Esophagus squamous epithelium (tissue), 5 donors: ENCODE measurements around the gene ASAP2. TPM values are rescaled to one million over a fixed set of nuclear protein-coding genes. Genes with fewer than 3 reads are reported as not detected.

Source experiments
- DNase-seq: peaks from one replicate; lab custom pipeline; 2025; lab: John Stamatoyannopoulos, UW
- H3K27ac ChIP-seq, 4 donors: fragments of 200-600 bp; sonication (generic); one replicate each; pipeline ENCODE4 v1.5.1; 2016 to 2019; ENCODE audit warnings: mild to moderate bottlenecking in 1 of 4
- H3K27me3 ChIP-seq, 4 donors: fragments of 200-600 bp; sonication (generic); 1 replicate in 3 of 4; 2 replicates in 1 of 4; pipeline versions ENCODE4 v1.5.1 to v1.6.0; 2017 to 2021; ENCODE audit warnings: antibody characterized with exemption in 1 of 4
- H3K36me3 ChIP-seq, 3 donors: fragments of 200-600 bp; sonication (generic); one replicate each; pipeline ENCODE4 v1.5.1; 2016 to 2019
- H3K4me1 ChIP-seq, 3 donors: fragments of 200-600 bp; sonication (generic); one replicate each; pipeline ENCODE4 v1.5.1; 2017 to 2019
- H3K4me3 ChIP-seq, 4 donors: fragments of 200-600 bp; sonication (generic); 1 replicate in 3 of 4; 2 replicates in 1 of 4; pipeline ENCODE4 v1.5.1; 2016 to 2019; ENCODE audit warnings: mild to moderate bottlenecking in 2 of 4, moderate library complexity in 1 of 4
- H3K9me3 ChIP-seq, 3 donors: fragments of 200-600 bp; sonication (generic); one replicate each; pipeline ENCODE4 v1.5.1; 2016 to 2019
- POLR2A ChIP-seq, 4 donors: fragments of 450-650 bp; IDR thresholded peaks; one replicate each; pipeline ENCODE4 v1.6.1; 2017; ENCODE audit warnings: antibody characterized with exemption in 4 of 4, mild to moderate bottlenecking in 4 of 4, moderate library complexity in 3 of 4
- WGBS, 2 donors: methylation state at CpG; one replicate each; pipeline ENCODE4 v1.1.5; 2018; 5-methylcytosine and 5-hydroxymethylcytosine counted together
- intact Hi-C: fragments of 100-400 bp; cut with DNase I; formaldehyde crosslinking; loops from one replicate; pipeline ENCODE4 v1.15.0; 2022
- total RNA-seq, 4 donors: library from RNA; depleted of rRNA; stranded (reverse); fragments of >200 nt; gene quantifications; one replicate each; pipeline ENCODE4 v1.1.0, GENCODE V29; 2016
- TF ChIP-seq, protein P1 (sequence below), 6 experiments: fragments of 450-650 bp in 4 of 6; fragments of 200-600 bp in 2 of 6; sonication (generic) in 2 of 6; IDR thresholded peaks; one replicate each; pipeline ENCODE4 v1.5.1; 2016 to 2019; ENCODE audit warnings: antibody characterized with exemption in 6 of 6, mild to moderate bottlenecking in 4 of 6, moderate library complexity in 4 of 6
- donor health status: DM: yes; HTN: yes; CAD: no.

The ASAP2 gene
- total RNA-seq, 4 donors from 2014 or later, result 3.3 to 15.3 (median 6.9) TPM

DNA sequence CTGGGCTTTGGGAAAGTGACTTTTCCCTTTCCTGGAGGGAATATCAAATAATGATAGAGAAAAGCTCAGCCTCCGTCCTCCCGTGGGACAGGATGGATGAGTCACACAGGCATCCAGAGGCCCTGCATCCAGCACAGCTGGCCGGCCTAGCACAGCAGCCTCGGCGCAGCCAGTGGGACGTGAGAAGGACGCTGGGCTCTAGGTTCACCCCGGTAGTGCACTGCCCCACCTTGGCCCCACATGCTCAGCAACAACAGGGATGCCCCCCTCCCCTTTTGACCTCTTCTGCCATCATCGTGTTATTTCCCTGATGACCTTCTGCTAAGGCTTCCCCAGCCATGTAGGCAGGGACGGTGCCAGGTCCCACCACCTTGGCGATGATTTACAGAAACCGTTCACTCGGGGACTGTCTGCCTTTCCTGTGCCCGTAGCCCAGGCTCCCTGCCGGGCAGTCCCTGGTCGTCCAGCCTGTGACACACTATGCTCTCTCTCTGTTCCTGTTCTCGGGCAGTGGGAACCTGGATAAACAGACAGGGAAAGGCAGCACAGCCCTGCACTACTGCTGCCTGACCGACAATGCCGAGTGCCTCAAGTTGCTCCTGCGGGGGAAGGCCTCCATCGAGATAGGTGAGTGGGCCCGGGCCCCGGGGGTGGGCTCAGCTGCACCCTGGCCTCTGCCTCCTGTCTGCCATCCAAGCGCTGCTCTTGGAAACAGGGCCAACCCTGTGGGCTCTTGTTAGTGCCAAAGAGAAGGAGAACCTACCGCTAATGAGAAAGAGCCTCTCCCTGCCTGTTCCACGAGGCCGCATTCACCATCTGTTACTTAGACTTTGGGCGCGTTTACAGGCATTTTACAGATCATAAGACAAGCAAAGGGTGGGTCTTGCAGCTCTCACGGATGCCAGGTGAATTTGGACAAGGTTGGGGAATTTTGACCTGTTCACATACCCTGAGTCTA, 172.1 kb downstream of the ASAP2 start:
- DNase-seq, result no peak
- Histone ChIP-seq H3K4me3 (no peak overlapping the region), H3K4me1 (peaks cover 7 to 45% (median 32%) of the 10 kb centered on the region in 3 donors), H3K36me3 (peaks cover 0 to 73% (median 0%) of the 10 kb centered on the region in 3 donors), H3K9me3 (no peaks in the 10 kb centered on the region), H3K27me3 (no peaks in the 10 kb centered on the region), H3K27ac (peak overlapping the region; percentile 42 to 82 (median 67))
- intact Hi-C loops, result no loop called here
- WGBS, 2 donors, result 69 to 87% methylated on average over 14 to 20 of the region's 30 CpGs
- TF ChIP-seq POLR2A (IDR thresholded peaks at IDR 0.05), result no peak
- TF ChIP-seq, protein P1, sequence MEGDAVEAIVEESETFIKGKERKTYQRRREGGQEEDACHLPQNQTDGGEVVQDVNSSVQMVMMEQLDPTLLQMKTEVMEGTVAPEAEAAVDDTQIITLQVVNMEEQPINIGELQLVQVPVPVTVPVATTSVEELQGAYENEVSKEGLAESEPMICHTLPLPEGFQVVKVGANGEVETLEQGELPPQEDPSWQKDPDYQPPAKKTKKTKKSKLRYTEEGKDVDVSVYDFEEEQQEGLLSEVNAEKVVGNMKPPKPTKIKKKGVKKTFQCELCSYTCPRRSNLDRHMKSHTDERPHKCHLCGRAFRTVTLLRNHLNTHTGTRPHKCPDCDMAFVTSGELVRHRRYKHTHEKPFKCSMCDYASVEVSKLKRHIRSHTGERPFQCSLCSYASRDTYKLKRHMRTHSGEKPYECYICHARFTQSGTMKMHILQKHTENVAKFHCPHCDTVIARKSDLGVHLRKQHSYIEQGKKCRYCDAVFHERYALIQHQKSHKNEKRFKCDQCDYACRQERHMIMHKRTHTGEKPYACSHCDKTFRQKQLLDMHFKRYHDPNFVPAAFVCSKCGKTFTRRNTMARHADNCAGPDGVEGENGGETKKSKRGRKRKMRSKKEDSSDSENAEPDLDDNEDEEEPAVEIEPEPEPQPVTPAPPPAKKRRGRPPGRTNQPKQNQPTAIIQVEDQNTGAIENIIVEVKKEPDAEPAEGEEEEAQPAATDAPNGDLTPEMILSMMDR (IDR thresholded peaks at IDR 0.05), result no peak

DNA sequence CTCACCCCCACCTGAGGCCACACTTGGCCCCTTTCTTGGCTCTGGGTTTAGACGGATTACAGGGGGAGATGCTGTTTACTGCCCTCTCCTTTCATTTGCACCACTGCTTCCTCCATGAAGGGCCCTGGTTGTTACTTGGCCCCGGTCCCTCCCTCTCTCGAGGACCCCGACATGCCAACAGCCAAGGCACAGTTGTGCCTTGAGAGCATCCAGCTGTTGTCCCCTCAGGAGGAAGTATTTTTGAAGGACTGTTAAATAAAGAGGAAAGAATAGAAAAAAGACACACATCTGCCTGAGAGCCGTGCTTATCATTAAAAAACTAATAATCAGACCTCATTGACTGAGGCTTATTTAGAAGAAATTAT, 172.8 kb downstream of the ASAP2 start:
- peaks cover 0 to 71% (median 0%) of the 10 kb centered on the region in 3 donors for H3K36me3 ChIP-seq
- WGBS, 2 donors, result 93 to 100% methylated on average over 1 to 5 of the region's 5 CpGs
- intact Hi-C loops, result no loop called here
- no peak for DNase-seq
- no peak for TF ChIP-seq POLR2A (IDR thresholded peaks at IDR 0.05)
- TF ChIP-seq, protein P1 (IDR thresholded peaks at IDR 0.05), result no peak
- no peaks in the 10 kb centered on the region for H3K9me3 ChIP-seq
- H3K4me3 ChIP-seq, result no peak overlapping the region
- peaks cover 7 to 45% (median 32%) of the 10 kb centered on the region in 3 donors for H3K4me1 ChIP-seq
- H3K27me3 ChIP-seq, result no peaks in the 10 kb centered on the region
- H3K27ac ChIP-seq, result peak overlapping the region in 3 of 4 donors; percentile 63 to 82 (median 71)

DNA sequence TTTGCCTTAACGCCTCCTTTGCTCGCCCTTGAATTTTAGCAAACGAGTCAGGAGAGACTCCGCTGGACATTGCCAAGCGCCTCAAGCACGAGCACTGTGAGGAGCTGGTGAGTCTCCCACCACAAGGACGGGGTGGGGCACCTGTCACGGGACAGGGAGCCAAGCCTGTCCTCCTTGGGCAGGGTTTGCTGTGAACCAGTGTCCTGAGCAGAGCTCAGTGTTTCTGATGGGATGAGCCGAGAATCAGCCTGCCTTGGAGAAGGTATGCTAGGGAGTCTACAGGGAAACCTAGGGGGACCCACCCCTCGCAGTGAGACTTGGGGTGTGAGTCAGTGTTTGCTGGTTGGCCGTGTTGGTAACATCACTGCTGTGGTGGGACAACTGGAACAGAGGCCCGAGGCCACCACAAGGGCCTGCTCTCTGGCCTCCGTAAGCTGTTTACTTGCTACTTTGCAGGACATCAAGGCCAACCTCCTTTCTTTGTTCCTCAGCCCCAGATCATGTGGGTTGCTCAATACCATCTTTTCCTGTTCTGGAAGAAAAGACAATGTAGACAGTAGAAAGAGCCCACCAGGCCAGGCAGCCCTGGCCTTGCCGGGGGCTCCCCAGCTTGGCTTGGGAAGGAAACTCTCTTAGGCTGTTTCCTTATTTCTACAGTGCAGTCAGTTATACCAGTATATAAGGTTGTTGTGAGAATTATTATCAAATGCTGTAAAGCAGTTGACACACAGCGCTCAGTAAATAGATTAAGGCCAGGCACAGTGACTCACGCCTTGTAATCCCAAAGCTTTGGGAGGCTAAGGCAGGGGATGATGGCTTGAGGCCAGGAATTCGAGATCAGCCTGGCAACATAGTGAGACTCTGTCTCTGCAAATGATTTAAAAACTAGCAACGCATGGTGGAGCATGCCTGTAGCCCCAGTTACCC, 174.4 kb downstream of the ASAP2 start:
- no peak for DNase-seq
- no peaks in the 10 kb centered on the region for H3K27me3 ChIP-seq
- 44 to 60% methylated on average over 13 to 15 of the region's 18 CpGs for WGBS, 2 donors
- intact Hi-C loops, result no loop called here
- H3K4me1 ChIP-seq, result peaks cover 7 to 47% (median 33%) of the 10 kb centered on the region in 3 donors
- peak overlapping the region in 1 of 4 donors; percentile 15 for H3K4me3 ChIP-seq
- peaks cover 0 to 71% (median 0%) of the 10 kb centered on the region in 3 donors for H3K36me3 ChIP-seq
- no peaks in the 10 kb centered on the region for H3K9me3 ChIP-seq
- H3K27ac ChIP-seq, result peak overlapping the region; percentile 75 to 89 (median 81)
- no peak for TF ChIP-seq POLR2A (IDR thresholded peaks at IDR 0.05)
- TF ChIP-seq, protein P1 (IDR thresholded peaks at IDR 0.05), result no peak

DNA sequence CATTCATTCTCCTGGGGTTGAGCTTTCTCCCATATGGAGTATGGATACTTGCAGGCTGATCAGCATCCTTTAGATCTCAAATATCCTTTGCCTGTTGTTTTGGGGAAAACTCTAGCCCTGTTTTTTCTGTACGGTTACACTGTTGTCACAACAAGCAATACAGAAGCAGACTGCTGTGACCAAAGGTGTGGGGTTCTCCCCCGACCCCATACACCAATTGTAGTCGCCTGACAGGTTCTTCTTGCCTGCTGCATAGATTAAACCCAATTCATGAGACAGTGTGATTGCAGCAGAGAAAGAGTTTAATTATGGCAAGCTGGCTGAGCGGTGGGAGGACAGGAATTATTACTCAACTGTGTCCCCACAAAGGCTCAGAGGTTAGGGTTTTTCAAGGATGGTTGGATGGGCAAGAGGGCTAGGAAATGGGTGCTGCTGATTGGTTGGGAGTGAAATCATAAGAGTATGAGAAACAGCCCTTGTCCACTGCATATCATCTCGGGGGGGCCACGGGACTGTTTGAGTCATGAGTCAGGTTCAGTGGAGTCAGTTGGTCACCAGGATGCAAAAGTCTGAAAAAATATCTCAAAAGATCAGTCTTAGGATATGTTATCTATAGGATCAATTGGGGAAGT, 176.1 kb downstream of the ASAP2 start:
- Histone ChIP-seq H3K4me1 (peaks cover 7 to 57% (median 39%) of the 10 kb centered on the region in 3 donors), H3K4me3 (no peak overlapping the region), H3K36me3 (peaks cover 0 to 60% (median 0%) of the 10 kb centered on the region in 3 donors), H3K27ac (no peak overlapping the region), H3K9me3 (no peaks in the 10 kb centered on the region), H3K27me3 (no peaks in the 10 kb centered on the region)
- WGBS, 2 donors, result 77 to 81% methylated on average over 4 to 6 of the region's 6 CpGs
- intact Hi-C loops, result no loop called here
- TF ChIP-seq, protein P1 (IDR thresholded peaks at IDR 0.05), result no peak
- no peak for TF ChIP-seq POLR2A (IDR thresholded peaks at IDR 0.05)
- DNase-seq, result no peak
